DND-41 (cell line): Measurements from ENCODE around the gene OR10T2.

Experiments used
- ATAC-seq: fragments of 200-7000 bp; cut with Tn5 transposase; 3 replicates; pipeline ENCODE4 v1.9.1; 2021; ENCODE audit warnings: low read depth; ENCODE audit not compliant: insufficient read depth
- DNase-seq: peaks from one replicate; pipeline ENCODE4 v3.0.0-alpha.2; 2020
- H2AFZ ChIP-seq: 2 replicates; pipeline ENCODE4 v1.6.0; 2012; ENCODE audit warnings: low read depth, low read length
- H3K27ac ChIP-seq: 2 replicates; pipeline ENCODE4 v1.5.1; 2012; ENCODE audit warnings: low read length, inconsistent platforms
- H3K27me3 ChIP-seq: fragments of 200-600 bp; sonication (generic); 2 replicates; pipeline ENCODE4 v1.6.0; 2012; ENCODE audit warnings: low read length, mild to moderate bottlenecking, inconsistent platforms; ENCODE audit not compliant: insufficient read depth, poor library complexity
- H3K36me3 ChIP-seq: 2 replicates; pipeline ENCODE4 v1.5.1; 2012; ENCODE audit warnings: low read length, inconsistent platforms; ENCODE audit not compliant: insufficient read depth
- H3K4me1 ChIP-seq: 2 replicates; pipeline ENCODE4 v1.5.1; 2012; ENCODE audit warnings: mild to moderate bottlenecking, low read length; ENCODE audit not compliant: insufficient read depth
- H3K4me2 ChIP-seq: 2 replicates; pipeline ENCODE4 v1.6.0; 2012; ENCODE audit warnings: mild to moderate bottlenecking, moderate library complexity, low read length, inconsistent platforms; ENCODE audit not compliant: insufficient read depth
- H3K4me3 ChIP-seq, 2 experiments: fragments of 200-600 bp in 1 of 2; shearing (Covaris generic) in 1 of 2; 2 replicates each; pipeline ENCODE4 v1.5.1; 2012 to 2016; ENCODE audit warnings: inconsistent platforms in 2 of 2, low read length in 2 of 2, mild to moderate bottlenecking in 2 of 2, low read depth in 1 of 2, moderate library complexity in 1 of 2
- H3K79me2 ChIP-seq: 2 replicates; pipeline ENCODE4 v1.6.0; 2012; ENCODE audit warnings: low read length, inconsistent platforms; ENCODE audit not compliant: insufficient read depth
- H3K9ac ChIP-seq: 2 replicates; pipeline ENCODE4 v1.6.0; 2012; ENCODE audit warnings: low read depth, mild to moderate bottlenecking, inconsistent platforms, low read length, moderate library complexity
- H3K9me3 ChIP-seq: 2 replicates; pipeline ENCODE4 v1.5.1; 2012; ENCODE audit warnings: low read length, moderate library complexity, mild to moderate bottlenecking, inconsistent platforms; ENCODE audit not compliant: insufficient read depth, severe bottlenecking
- H4K20me1 ChIP-seq: 2 replicates; pipeline ENCODE4 v1.6.0; 2012; ENCODE audit warnings: low read length; ENCODE audit not compliant: insufficient read depth
- CTCF ChIP-seq: IDR thresholded peaks from 2 replicates; pipeline ENCODE4 v1.5.1; 2012; ENCODE audit warnings: borderline replicate concordance, low read length, moderate library complexity, mild to moderate bottlenecking; ENCODE audit not compliant: poor library complexity, severe bottlenecking; ENCODE audit errors: extremely low read depth
- EZH2 ChIP-seq: IDR thresholded peaks from 3 replicates; pipeline ENCODE4 v1.6.1; 2012; ENCODE audit warnings: borderline replicate concordance, low read depth, mild to moderate bottlenecking, moderate library complexity, low read length, inconsistent platforms; ENCODE audit not compliant: severe bottlenecking

The OR10T2 gene

DNA sequence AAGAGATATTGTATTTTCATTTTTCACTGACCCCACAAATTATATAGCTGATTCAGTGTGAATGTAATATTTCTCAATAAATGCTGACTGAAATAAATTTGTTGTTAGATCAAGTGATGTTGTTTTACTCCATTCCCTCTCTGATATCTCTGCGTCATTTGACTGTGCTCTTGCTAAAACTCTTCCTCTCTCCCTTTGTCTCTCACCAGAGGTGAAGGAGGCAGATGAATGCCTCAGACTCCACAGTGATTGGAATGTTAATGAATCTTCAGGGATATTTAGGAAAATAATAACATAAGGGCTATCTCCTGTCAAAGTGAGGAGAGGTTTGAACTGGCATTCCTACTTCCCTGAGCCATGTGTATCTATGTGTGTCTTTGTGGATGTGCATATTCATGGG lies 41.8 kb downstream of the OR10T2 start:
- ATAC-seq = no peak
- DNase-seq = no peak
- peak overlapping the region; percentile 93 for H3K27ac ChIP-seq

GRCh38 chr1:158356616-158357015 lies 42.6 kb downstream of the OR10T2 start:
- Histone ChIP-seq H3K79me2 (peaks cover 56% of the 10 kb centered on the region), H3K9me3 (no peaks in the 10 kb centered on the region), H3K9ac (peak overlapping the region; percentile 64), H4K20me1 (no peaks in the 10 kb centered on the region), H3K4me3 (peak overlapping the region in 1 of 2 experiments; percentile 57; a peak in 2 of 4 replicates), H3K27me3 (no peaks in the 10 kb centered on the region), H3K27ac (peak overlapping the region; percentile 93), H3K36me3 (peaks cover 10% of the 10 kb centered on the region; the same call in 1 of the 2 replicates), H3K4me1 (peaks cover 58% of the 10 kb centered on the region), H3K4me2 (peak overlapping the region; percentile 72; the same call in 1 of the 2 replicates), H2AFZ (no peak overlapping the region)
- ATAC-seq (no peak), DNase-seq (no peak)
- no peak for TF ChIP-seq CTCF
- no peak for TF ChIP-seq EZH2

More for the DNA sequence above, 41.8 kb downstream of the OR10T2 start:
- H3K9me3 ChIP-seq = no peaks in the 10 kb centered on the region
- peaks cover 55% of the 10 kb centered on the region for H3K79me2 ChIP-seq
- peaks cover 63% of the 10 kb centered on the region for H3K4me1 ChIP-seq
- no peak overlapping the region for H2AFZ ChIP-seq
- peaks cover 10% of the 10 kb centered on the region; the same call in 1 of the 2 replicates for H3K36me3 ChIP-seq
- H3K4me3 ChIP-seq = peak overlapping the region in 1 of 2 experiments; percentile 57; a peak in 1 of 4 replicates
- H3K27me3 ChIP-seq = no peaks in the 10 kb centered on the region
- H3K4me2 ChIP-seq = peak overlapping the region; percentile 72; the same call in 1 of the 2 replicates
- H4K20me1 ChIP-seq = no peaks in the 10 kb centered on the region
- peak overlapping the region; percentile 64 for H3K9ac ChIP-seq
- no peak for TF ChIP-seq EZH2
- no peak for TF ChIP-seq CTCF

- Histone ChIP-seq H2AFZ (no peak overlapping the region), H3K9ac (peak overlapping the region; percentile 64), H3K27ac (peak overlapping the region; percentile 93), H3K36me3 (peaks cover 10% of the 10 kb centered on the region; the same call in 1 of the 2 replicates), H3K27me3 (no peaks in the 10 kb centered on the region), H3K4me3 (peak overlapping the region in 1 of 2 experiments; percentile 57; a peak in 3 of 4 replicates), H4K20me1 (no peaks in the 10 kb centered on the region), H3K4me1 (peaks cover 58% of the 10 kb centered on the region), H3K4me2 (peak overlapping the region; percentile 72), H3K9me3 (no peaks in the 10 kb centered on the region), H3K79me2 (peaks cover 58% of the 10 kb centered on the region)
- DNase-seq (no peak), ATAC-seq (peak; percentile 11; the same call in 1 of the 3 replicates)
- TF ChIP-seq CTCF = no peak
- TF ChIP-seq EZH2 = no peak
These were observed 43.4 kb downstream of the OR10T2 start for GRCh38 chr1:158355773-158356285.
